ENCODE measurements around the gene SLC16A13.

- TF ChIP-seq POLR2AphosphoS5 (IDR thresholded peaks at IDR 0.05; ENCODE audit: low read depth, low read length) (no peak), POLR2A (IDR thresholded peaks at IDR 0.05; ENCODE audit: low read depth, low read length) (no peak), TAF1 (IDR thresholded peaks at IDR 0.05; ENCODE audit: low read depth, low read length) (no peak), SPI1 (IDR thresholded peaks at IDR 0.05; ENCODE audit: low read depth, low read length) (no peak), PAX5 (IDR thresholded peaks at IDR 0.05; ENCODE audit: insufficient read depth, low read length, severe bottlenecking) (no peak)
Measured at GRCh38 chr17:7020894-7021664, 14.7 kb upstream of the SLC16A13 start.

All from GM12891 (cell line).